ENCODE results near the gene LHX3. TPM values are rescaled to one million over a fixed set of nuclear protein-coding genes. Genes with fewer than 3 reads are reported as not detected.

LHX3 gene
- total and polyA plus RNA-seq, 2 of the 8 experiments (the other 6 are each of a cell fraction or from before 2014, with no cell fraction given) = 0.02 TPM; not detected in 1

DNA sequence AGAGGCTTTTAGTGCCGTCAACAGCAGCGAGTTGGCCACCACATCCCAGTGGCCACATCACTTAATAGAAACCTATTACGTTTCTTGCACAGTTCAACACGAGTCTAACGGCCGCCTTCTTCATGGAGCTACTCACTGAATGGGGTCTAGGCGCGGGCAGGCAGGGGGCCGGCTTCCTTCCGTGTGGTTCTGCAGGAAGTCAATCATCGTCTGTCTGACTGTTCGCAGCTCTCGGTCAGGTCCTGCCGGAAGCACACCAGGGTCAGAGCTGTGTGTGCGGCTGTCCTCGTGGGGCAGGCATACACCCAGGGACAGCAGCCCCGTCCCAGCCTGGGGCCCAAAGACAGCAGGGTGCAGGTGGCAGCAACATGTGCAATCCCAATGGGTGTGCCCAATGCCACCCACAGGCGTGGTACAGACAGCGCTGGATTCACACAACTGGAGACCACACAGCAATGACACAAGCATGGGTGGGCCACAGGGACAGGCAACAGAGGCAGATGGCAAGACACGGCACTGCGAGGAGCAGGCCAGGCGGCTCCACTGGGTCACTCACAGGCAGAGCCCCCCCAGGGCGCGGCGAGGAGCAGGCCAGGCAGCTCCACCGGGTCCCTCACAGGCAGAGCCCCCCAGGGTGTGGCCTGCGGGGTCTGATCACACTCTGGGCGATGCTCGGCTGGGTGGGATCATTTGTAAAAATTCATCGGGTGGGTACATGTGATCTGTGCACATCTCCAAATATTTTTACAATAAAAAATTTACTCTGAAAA lies 19.1 kb upstream of the LHX3 start:
- 93% methylated on average over 30 of the region's 30 CpGs; no CpG with 5 or more reads in 1 of the 2 experiments for WGBS, 2 experiments (ENCODE audit: extremely low coverage in 1 of 2, insufficient coverage in 1 of 2, insufficient read length in 1 of 2, insufficient replicate concordance in 2 of 2, low coverage in 1 of 2, low lambda C conversion rate in 2 of 2, missing lambda C conversion rate in 1 of 2)
- no peak overlapping the region for H2BK120ac ChIP-seq (replicated peaks; ENCODE audit: low read depth, low read length)
- peaks cover 0 to 45% of the 10 kb centered on the region in 2 experiments; a peak in 2 of 4 replicates for H3K79me2 ChIP-seq (ENCODE audit: control insufficient read depth in 1 of 2, insufficient read depth in 2 of 2, low read length in 2 of 2)
- H4K91ac ChIP-seq (replicated peaks; ENCODE audit: insufficient read length, low read length) = no peak overlapping the region
- no peaks in the 10 kb centered on the region for H3K27me3 ChIP-seq (replicated peaks in 1 of 4; ENCODE audit: control insufficient read depth in 3 of 4, extremely low read depth in 1 of 4, insufficient read depth in 3 of 4, low read length in 3 of 4)
- FAIRE-seq (no peak), DNase-seq (ENCODE audit: low read depth in 1 of 2, low spot score in 2 of 2) (no peak)
- H3K18ac ChIP-seq (ENCODE audit: extremely low read depth, low read length) = no peak overlapping the region
- no peak overlapping the region for H3K23ac ChIP-seq (ENCODE audit: insufficient read length)
- no peak overlapping the region for H2BK20ac ChIP-seq (ENCODE audit: low read length)
- no peak overlapping the region for H4K5ac ChIP-seq (ENCODE audit: insufficient read length, low read depth, low read length)
- H3K4me1 ChIP-seq (replicated peaks in 1 of 4; ENCODE audit: control insufficient read depth in 3 of 4, insufficient read depth in 4 of 4, low read length in 3 of 4) = no peaks in the 10 kb centered on the region; a peak in 2 of 7 replicates
- H3K36me3 ChIP-seq (ENCODE audit: control insufficient read depth in 2 of 4, insufficient read depth in 4 of 4, low read length in 3 of 4) = peaks cover 0 to 2% (median 1%) of the 10 kb centered on the region in 4 experiments; a peak in 4 of 8 replicates
- H3K4ac ChIP-seq (replicated peaks; ENCODE audit: insufficient read length, low read depth, low read length) = no peak overlapping the region
- H2AK5ac ChIP-seq (ENCODE audit: low read depth, low read length) = no peak overlapping the region
- H2BK15ac ChIP-seq (ENCODE audit: low read length) = no peak overlapping the region
- no peaks in the 10 kb centered on the region for H3K9me3 ChIP-seq (ENCODE audit: insufficient read depth in 2 of 2, low read depth in 1 of 2, low read length in 1 of 2)
- no peaks in the 10 kb centered on the region for H3K23me2 ChIP-seq (ENCODE audit: low read depth, low read length)
- no peak overlapping the region for H2BK12ac ChIP-seq (ENCODE audit: low read depth, low read length)
- ChIA-PET POLR2A (ENCODE audit: partially characterized antibody) (no interaction called here), CTCF (ENCODE audit: partially characterized antibody) (interaction anchor here (0.8 to 6.7 kb wide), 28 partner anchors 8 to 256 kb away, joined by 3 to 52 read pairs (median 4); partner anchors contain the start of gene LHX3)
- H2AFZ ChIP-seq (ENCODE audit: low read length) = no peak overlapping the region
- no peak overlapping the region for H3K4me2 ChIP-seq (ENCODE audit: insufficient read depth in 1 of 2, low read depth in 2 of 2, low read length in 2 of 2)
- H3K56ac ChIP-seq (replicated peaks; ENCODE audit: insufficient read length, low read depth, low read length) = no peak overlapping the region
- H2BK5ac ChIP-seq (ENCODE audit: low read depth, low read length) = no peak overlapping the region
- no peak overlapping the region for H3K27ac ChIP-seq (ENCODE audit: low read depth, low read length)
- no peak overlapping the region for H3K9ac ChIP-seq (replicated peaks in 1 of 4; ENCODE audit: extremely low read depth in 1 of 4, low read depth in 3 of 4, low read length in 3 of 4)
- H4K20me1 ChIP-seq (replicated peaks in 1 of 2; ENCODE audit: control insufficient read depth in 1 of 2, insufficient read depth in 2 of 2, low read length in 2 of 2) = peaks cover 23 to 31% of the 10 kb centered on the region in 2 experiments
- peaks cover 14% of the 10 kb centered on the region for H3K79me1 ChIP-seq (ENCODE audit: low read depth, low read length)
- no peak overlapping the region for H4K8ac ChIP-seq (ENCODE audit: extremely low read depth, insufficient read depth, low read length)
- no peak overlapping the region for H3K14ac ChIP-seq (ENCODE audit: insufficient read length)
- no peak overlapping the region for H3K4me3 ChIP-seq (ENCODE audit: extremely low read depth in 1 of 4, insufficient read depth in 2 of 4, low read depth in 3 of 4, low read length in 4 of 4)
- TF ChIP-seq GTF2F1 (IDR thresholded peaks at IDR 0.05; ENCODE audit: borderline replicate concordance, low read depth, low read length) = no peak
- no peak for TF ChIP-seq EZH2 (IDR thresholded peaks at IDR 0.05; ENCODE audit: low read depth, low read length, severe bottlenecking)
- TF ChIP-seq, protein P1, sequence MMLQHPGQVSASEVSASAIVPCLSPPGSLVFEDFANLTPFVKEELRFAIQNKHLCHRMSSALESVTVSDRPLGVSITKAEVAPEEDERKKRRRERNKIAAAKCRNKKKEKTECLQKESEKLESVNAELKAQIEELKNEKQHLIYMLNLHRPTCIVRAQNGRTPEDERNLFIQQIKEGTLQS (IDR thresholded peaks at IDR 0.05; ENCODE audit: insufficient read depth, low read depth, low read length) = no peak
- no peak for TF ChIP-seq SIX5 (IDR thresholded peaks at IDR 0.05; ENCODE audit: low read depth, low read length)
- TF ChIP-seq SP4 (IDR thresholded peaks at IDR 0.05; ENCODE audit: low read length) = no peak
- TF ChIP-seq FOSL1 (IDR thresholded peaks at IDR 0.05; ENCODE audit: insufficient read depth, low read depth, low read length) = no peak
- TF ChIP-seq EP300 (IDR thresholded peaks at IDR 0.05; ENCODE audit: borderline replicate concordance in 1 of 2, low read depth in 2 of 2, low read length in 2 of 2) = no peak
- TF ChIP-seq, protein P2, sequence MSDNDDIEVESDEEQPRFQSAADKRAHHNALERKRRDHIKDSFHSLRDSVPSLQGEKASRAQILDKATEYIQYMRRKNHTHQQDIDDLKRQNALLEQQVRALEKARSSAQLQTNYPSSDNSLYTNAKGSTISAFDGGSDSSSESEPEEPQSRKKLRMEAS (IDR thresholded peaks at IDR 0.05) = no peak
- no peak for TF ChIP-seq BACH1 (IDR thresholded peaks at IDR 0.05; ENCODE audit: low read length)

All from H1 (cell line).